ENCODE data around the gene SLC35F4.

SLC35F4 gene

DNA sequence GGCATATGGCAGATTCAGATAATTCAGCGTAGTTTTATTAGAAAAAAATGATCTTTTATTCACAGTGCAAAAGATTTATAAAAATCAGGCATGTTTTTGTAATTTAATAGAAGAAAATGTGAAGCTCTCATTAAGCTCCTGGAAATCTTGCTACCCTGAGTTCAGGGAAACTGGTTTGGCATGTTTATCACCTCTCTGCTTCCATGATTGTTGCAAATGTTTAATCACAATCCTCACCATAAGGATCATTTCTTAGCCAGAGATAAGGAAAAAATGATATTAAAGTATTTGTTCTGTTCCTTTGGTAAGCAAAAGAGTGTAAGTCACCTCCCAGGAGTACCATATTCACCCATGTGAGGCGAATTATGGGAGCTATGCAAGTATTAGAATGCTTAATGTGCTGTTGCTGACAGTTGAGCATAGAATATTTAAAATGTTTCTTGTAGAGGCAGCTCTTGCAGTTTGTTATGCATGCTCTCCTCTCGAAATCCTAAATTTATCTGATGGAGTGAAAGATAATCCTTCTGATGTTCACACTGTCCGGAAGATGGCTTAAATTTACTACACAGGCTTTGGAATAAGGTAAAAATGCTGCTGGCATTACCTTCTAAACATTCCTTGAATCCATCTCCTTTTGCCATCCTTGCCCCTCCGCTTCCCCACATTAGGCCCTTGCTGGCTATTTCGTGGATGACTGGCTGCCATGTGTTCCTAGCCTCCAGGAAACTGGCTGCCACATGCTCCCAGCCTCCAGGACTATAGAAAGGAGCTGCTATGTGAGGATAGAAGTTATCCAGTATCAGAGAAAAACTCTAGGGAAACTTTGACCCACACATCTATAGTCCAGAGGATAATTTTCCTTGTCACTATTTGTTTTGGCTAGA, 256.5 kb downstream of the SLC35F4 start:
- DNase-seq = no peak

DNA sequence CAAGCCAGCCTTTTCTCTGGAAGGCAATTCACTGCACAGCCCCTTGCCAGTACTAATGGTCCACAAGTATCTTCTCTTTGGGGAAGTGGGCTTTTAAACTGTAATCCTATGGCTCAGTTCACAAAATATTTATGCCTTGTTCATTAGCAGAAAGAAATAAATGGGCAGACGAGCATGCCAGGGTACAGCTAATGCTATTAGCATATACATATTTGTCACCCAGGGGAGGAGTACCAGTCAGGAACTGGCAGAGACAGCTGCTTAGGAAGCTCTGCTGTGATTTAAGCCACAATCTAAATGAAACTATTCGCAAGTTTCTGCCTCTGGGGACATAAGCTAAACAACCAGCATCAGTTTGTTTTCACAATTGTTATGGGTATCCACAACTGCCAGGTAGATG, 258.8 kb downstream of the SLC35F4 start:
- DNase-seq = no peak

GRCh38 chr14:57583396-57583795, 282.5 kb downstream of the SLC35F4 start:
- no peak for DNase-seq

GRCh38 chr14:57582746-57583145, 283.1 kb downstream of the SLC35F4 start:
- no peak for DNase-seq

- DNase-seq = no peak
These were observed 287.1 kb downstream of the SLC35F4 start for GRCh38 chr14:57578801-57579200.

- DNase-seq = no peak
These were observed 289.4 kb downstream of the SLC35F4 start for GRCh38 chr14:57576498-57576897.

- DNase-seq = no peak
These were observed 290.4 kb downstream of the SLC35F4 start for GRCh38 chr14:57575482-57575881.

DNA sequence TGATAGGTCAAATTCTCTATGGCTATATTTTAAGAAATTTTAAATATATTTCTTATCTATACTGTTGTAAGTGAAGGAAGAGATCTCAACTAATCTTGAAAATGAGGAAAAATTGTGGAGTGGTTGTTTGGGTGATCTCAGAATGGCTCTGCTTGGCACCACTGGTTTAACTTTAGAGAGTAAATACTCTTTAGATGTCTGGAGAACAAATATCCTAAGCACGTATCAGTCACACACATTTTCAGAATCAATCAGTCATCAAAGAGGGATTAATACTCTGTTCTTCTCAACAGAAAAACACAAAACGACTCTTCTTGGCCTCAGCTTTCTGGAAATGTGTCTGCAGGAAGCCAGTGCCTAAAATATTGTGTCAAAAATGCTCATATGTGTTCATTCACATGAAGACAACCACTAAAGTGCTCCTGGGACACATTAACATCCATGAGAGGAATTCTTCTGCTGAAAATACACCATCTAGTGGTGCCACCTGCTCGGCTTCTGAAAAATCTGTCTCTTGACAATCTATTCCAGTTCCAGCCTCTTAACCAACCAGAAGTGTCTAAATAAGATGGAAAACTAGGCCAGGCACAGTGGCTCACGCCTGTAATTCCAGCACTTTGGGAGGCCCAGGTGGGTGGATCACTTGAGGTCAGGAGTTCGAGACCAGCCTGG, 291.1 kb downstream of the SLC35F4 start:
- no peak for DNase-seq

DNA sequence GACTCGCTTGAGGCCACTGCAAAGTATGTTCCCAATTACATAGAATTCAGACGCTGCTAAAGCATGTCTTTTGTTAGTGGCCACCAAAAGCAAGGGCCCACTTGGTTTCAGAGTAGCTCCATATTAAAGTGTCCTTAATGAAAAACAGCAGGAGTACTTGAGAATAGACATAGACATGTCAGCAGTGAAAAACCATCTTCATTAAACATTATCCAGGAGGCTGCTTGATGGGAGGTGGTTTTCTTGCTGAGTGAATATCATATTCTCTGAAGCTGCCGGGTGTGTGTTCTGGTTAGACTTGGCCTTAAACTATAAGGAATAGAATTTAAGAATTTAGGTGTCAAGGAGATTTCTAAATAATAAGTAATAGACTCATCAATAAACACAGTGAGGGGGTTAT, 292.7 kb downstream of the SLC35F4 start:
- DNase-seq = no peak

DNA sequence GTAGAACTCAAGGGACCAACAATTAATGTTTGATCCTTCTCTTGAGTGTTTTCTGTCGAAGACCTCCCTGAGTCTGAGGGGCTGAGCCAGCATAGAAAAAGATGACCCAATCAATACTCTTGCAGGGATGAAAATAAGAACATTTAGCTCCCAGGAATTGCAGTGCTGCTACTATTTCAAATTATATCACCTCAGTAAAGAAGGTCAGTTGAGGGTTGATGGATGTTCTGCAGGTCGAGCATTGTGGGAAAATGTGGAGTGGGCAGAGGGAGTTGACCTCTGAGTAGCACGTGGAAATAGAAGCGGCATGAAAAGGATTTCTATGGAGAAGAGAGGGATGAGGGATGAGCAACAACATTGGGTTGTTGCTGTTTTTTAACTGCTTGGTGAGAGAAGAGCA, 297.3 kb downstream of the SLC35F4 start:
- DNase-seq = no peak

DNA sequence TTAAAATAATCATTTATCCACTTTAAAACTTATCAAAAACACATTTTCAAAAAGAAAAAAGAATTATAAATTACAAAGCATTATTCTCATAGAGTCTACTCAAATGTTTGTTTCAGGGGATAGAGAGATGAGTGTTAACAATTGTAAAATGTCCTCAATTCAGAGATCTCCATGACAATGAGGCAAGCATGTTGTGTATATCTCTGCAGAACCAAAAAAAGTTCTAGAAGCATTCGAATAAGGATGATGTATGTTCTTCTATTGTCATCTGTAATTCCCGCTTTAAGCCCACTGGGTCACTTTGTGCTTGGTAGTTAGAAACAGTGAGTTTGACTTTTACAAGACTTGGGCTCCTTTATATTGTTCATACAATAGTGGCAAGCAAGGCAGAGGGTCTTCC, 298.7 kb downstream of the SLC35F4 start:
- no peak for DNase-seq

- DNase-seq = no peak
These were observed 305.2 kb downstream of the SLC35F4 start for GRCh38 chr14:57560681-57561080.

DNA sequence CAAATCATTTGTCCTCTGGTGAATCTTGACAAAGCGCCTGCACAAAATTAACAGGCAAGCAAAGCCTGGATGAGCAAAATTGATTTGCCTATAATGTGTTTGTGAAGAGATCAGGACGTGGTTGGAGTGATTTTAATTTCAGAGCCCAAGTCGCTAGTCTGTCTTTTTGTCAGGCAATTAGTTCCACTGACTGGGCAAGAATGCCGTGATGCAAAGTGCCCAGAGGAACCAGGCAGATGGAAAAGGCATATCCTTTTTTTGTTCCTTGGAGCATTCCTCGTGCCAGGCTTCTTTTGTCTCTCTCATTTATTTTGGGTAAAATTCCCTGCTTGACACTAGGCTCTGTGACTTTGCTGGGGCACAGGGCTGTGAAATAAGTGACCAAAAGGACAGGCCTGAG, 306.3 kb downstream of the SLC35F4 start:
- no peak for DNase-seq

DNA sequence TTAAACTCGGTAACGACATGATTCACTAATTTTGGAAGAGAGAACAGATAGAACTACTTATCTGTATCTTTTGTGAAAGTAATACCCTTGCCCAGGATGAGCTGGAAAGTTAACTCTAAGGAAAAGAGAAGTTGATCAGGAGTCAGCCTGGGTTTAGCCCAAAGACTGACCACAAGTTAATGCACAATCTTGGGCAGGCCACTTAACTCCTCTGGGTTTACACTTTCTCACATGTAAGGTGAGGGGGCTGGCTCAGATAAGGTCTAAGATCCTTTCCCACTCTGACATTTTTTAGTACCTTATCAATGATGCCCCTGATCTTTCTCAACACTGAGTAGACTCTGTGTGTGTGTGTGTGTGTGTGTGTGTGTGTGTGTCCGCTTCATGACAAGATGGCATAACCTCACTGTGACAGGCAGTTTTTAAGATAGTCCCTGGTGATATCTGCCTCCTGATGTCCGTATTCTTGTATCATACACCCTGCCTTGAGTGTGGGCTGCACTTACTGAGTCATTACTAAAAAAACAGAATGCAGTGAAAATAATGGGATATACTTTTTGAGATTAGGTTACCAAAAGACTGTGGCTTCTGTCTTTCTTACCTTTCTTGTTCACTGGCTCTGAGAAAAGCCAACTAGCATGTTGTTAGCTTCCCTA, 316.0 kb downstream of the SLC35F4 start:
- DNase-seq = no peak

DNA sequence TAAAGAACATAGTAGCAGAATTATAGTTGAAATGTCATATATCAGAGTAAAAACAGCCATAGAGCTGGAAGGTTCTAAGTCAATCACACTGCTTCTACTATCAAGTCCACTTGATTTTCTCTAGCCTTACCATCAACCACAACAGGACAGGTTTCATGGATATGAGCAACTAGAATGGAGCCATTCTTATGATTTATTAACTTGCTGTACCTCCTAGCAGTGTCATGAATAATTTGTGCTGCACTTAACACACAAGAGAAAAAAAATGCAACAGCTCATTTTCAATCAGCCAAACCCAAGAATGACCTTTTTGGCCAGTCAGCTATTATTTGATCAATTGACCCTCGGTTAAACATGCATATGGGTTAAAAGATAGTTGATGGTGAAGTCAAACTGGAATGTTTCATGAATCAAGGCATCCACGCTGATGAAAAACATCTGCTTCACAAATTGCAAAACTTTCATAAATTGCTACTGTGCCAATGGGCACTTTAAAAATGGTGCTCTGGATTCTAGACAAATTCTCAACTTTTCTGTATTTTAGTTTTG, 316.8 kb downstream of the SLC35F4 start:
- no peak for DNase-seq

DNA sequence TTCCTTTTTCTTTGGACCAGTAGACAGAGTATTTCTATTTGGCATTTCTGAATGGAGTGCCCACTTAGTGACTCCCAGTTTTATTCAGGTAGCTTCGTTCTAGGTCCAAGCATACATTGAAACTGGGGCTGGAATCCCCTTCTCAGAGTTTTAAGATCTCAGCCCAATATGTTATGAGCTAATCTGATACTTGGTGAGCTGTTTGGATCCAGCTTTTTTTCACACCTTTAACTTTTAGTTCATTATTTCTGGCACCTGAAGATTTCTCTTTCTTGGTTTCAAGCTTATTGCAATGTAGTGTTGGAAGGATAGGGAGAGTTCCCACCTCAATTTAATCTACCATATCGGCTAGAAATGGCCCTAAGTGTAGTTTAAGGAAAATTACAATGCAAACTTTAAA, 318.8 kb downstream of the SLC35F4 start:
- no peak for DNase-seq

DNA sequence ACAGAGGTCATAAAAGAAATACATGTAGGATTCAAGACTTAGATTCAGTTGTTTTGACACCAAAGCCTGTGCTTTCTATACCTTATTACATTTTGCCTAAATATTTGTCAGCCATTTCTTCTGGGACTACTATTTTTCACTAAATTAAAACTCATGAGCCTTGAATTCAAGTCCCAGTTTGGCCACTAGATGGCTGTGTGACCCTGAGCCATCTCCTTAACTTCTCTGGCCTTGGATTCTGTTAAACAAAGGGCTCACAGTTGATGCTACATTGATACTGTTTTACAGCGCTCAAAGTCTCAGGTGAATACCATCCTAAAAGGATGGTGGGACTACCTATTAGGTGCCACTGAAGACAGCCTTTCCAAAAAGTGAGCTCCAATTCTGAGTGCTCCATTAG, 332.7 kb downstream of the SLC35F4 start:
- DNase-seq = no peak

GRCh38 chr14:57530571-57530970, 335.3 kb downstream of the SLC35F4 start:
- no peak for DNase-seq

GRCh38 chr14:57526942-57527341, 338.9 kb downstream of the SLC35F4 start:
- DNase-seq = no peak

GRCh38 chr14:57519043-57519442, 346.8 kb downstream of the SLC35F4 start:
- no peak for DNase-seq
